GM06990 (cell line): Measurements from ENCODE around the gene NECAB3.

Experiments used
- DNase-seq: peaks from one replicate; pipeline ENCODE4 v3.0.0-alpha.2; 2011; ENCODE audit not compliant: insufficient read length; ENCODE audit errors: extremely low read depth
- H3K27me3 ChIP-seq: replicated peaks from 2 replicates; pipeline ENCODE4 v1.6.0; 2011; ENCODE audit warnings: low read length; ENCODE audit not compliant: control insufficient read depth, insufficient read depth
- H3K36me3 ChIP-seq: 2 replicates; pipeline ENCODE4 v1.5.1; 2011; ENCODE audit warnings: low read length; ENCODE audit not compliant: control insufficient read depth, insufficient read depth
- H3K4me3 ChIP-seq: replicated peaks from 2 replicates; pipeline ENCODE4 v1.5.1; 2011; ENCODE audit warnings: low read depth, mild to moderate bottlenecking, control low read depth, low read length
- TF ChIP-seq, protein P1 (sequence below): IDR thresholded peaks from 2 replicates; pipeline ENCODE4 v1.5.1; 2011; ENCODE audit warnings: low read length, control low read depth, mild to moderate bottlenecking, inconsistent platforms; ENCODE audit not compliant: insufficient read depth, poor library complexity, severe bottlenecking

The NECAB3 gene

DNA sequence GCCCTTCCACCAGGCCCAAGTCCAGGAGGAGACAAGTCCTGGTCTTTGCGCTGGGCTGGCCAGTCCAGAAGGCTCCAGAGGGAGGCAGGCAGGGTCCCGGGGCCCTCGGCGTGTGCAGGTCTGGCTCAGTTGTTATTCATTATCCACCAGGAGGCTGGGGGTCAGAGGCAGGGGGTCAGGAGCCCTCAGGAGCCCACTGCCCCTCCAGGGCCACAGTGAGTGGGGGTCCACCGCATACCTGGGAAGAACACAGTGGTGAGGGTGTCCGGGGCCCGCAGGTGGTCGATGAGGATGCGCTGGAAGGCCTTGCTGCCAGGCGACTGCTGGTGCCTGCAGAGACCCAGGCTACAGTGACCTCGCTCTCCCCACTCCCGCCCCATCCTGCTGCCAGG lies 16.5 kb downstream of the NECAB3 start:
- Histone ChIP-seq H3K36me3 (0 out of 2 replicates have a peak, but pooled peaks cover 4% of the 10 kb centered on the region), H3K4me3 (no peak overlapping the region), H3K27me3 (no peaks in the 10 kb centered on the region)
- DNase-seq: no peak
- TF ChIP-seq, protein P1, sequence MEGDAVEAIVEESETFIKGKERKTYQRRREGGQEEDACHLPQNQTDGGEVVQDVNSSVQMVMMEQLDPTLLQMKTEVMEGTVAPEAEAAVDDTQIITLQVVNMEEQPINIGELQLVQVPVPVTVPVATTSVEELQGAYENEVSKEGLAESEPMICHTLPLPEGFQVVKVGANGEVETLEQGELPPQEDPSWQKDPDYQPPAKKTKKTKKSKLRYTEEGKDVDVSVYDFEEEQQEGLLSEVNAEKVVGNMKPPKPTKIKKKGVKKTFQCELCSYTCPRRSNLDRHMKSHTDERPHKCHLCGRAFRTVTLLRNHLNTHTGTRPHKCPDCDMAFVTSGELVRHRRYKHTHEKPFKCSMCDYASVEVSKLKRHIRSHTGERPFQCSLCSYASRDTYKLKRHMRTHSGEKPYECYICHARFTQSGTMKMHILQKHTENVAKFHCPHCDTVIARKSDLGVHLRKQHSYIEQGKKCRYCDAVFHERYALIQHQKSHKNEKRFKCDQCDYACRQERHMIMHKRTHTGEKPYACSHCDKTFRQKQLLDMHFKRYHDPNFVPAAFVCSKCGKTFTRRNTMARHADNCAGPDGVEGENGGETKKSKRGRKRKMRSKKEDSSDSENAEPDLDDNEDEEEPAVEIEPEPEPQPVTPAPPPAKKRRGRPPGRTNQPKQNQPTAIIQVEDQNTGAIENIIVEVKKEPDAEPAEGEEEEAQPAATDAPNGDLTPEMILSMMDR: no peak

- TF ChIP-seq, protein P1: no peak
- no peak overlapping the region for H3K4me3 ChIP-seq
- no peaks in the 10 kb centered on the region for H3K27me3 ChIP-seq
- 0 out of 2 replicates have a peak, but pooled peaks cover 4% of the 10 kb centered on the region for H3K36me3 ChIP-seq
- DNase-seq: no peak
Observed at GRCh38 chr20:33656783-33657703, 17.2 kb downstream of the NECAB3 start.

DNA sequence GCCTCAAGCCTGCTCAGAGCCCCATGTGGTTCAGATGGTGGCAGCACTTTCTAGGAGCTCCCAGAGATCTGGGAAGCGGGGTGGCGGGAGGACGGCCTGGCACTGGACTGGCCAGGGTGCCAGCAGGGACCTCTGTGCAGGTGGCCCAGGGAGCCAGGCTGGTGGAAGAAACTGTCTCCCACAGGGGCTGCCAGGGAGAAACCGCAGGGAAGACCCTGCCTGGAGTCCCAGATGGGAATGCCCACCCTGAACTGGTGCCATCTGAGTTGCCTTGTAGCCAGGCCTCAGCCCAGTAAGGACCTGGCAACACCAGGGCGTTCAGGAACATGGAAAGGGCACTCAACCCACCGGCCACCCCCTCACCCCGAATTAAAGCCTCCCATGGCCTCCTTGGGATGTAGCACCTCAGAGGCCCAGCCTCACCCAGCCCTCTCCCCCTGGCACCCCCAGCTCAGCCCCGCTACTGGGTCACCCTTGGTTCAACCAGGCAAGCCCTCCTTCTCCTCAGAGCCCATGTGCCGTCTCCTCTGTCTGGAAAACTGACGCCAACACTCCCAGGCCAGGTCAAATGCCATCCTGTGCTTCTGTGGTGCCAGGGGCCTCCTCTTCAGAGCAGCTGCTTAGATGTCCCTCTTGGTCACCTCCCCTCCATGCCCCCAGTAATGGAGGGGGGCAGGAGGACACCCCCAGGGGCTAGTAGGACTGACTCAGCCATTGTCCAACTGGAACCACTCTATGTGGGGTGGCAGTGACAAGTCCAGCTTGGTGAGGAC lies 18.0 kb downstream of the NECAB3 start:
- Histone ChIP-seq H3K27me3 (no peaks in the 10 kb centered on the region), H3K4me3 (no peak overlapping the region), H3K36me3 (0 out of 2 replicates have a peak, but pooled peaks cover 4% of the 10 kb centered on the region)
- no peak for DNase-seq
- TF ChIP-seq, protein P1: no peak

DNA sequence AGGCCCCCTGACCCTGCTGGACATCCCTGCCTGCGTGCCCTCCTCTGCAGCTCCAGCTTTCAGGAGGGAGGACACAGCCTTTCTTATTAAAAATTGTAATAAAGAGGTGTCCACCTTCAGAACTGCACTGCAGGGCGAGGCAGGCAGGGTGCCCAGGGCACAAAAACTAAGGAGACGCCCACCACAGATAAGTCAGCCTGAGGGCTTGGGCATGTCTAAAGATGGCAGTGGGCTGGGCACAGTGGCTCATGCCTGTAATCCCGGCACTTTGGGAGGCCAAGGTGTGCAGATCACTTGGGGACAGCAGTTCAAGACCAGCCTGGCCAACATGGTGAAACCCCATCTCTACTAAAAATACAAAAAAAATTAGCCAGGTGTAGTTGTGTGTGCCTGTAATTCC lies 19.1 kb downstream of the NECAB3 start:
- TF ChIP-seq, protein P1: no peak
- H3K4me3 ChIP-seq: no peak overlapping the region
- H3K36me3 ChIP-seq: 0 out of 2 replicates have a peak, but pooled peaks cover 4% of the 10 kb centered on the region
- no peaks in the 10 kb centered on the region for H3K27me3 ChIP-seq
- DNase-seq: no peak

DNA sequence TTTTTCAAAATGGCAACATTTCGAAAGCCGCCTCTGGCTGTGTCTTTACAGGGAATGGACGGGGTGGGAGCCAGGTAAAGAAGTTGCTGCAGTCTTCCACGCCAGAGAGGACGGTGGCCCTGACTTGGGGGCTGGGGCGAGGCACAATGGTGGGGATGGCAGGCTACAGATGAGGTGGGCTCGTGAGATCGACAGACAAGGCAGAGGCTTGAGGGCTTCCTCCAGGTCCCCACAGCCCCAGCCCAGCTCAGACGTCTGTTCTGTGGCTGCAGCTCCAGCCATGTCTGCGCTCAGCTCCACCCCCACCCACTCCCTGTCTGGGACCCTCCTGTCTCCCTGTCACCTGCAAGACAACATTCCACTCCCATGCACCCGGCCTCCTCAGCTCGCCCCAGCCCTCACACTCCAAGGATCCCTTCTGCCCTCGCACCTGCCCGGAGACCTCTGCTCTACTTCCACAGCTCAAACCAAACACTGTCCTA lies 19.5 kb downstream of the NECAB3 start:
- TF ChIP-seq, protein P1: no peak
- H3K4me3 ChIP-seq: no peak overlapping the region
- H3K36me3 ChIP-seq: 0 out of 2 replicates have a peak, but pooled peaks cover 4% of the 10 kb centered on the region
- DNase-seq: no peak
- no peaks in the 10 kb centered on the region for H3K27me3 ChIP-seq
